H1 (cell line): ENCODE measurements around the gene SNX13. TPM values are rescaled to one million over a fixed set of nuclear protein-coding genes. Genes with fewer than 3 reads are reported as not detected.

ENCODE experiments used
- GABPA ChIP-seq: IDR thresholded peaks from 2 replicates; pipeline ENCODE4 v1.6.1; 2011; ENCODE audit warnings: mild to moderate bottlenecking, low read length, moderate library complexity, borderline replicate concordance; ENCODE audit not compliant: insufficient read depth
- SRF ChIP-seq: IDR thresholded peaks from 2 replicates; pipeline ENCODE4 v1.6.1; 2011; ENCODE audit warnings: mild to moderate bottlenecking, low read depth, low read length, moderate library complexity
- YY1 ChIP-seq: IDR thresholded peaks from 2 replicates; pipeline ENCODE4 v1.6.1; 2011; ENCODE audit warnings: low read depth, mild to moderate bottlenecking, low read length
- polyA plus RNA-seq, 7 experiments: library from polyadenylated mRNA; depleted of rRNA in 3 of 7; stranded (reverse) in 5 of 7; unstranded in 2 of 7; fragments of >200 nt in 5 of 7; fragments of 200-250 nt in 2 of 7; gene quantifications; 1 replicate in 5 of 7; 2 replicates in 1 of 7; 4 replicates in 1 of 7; pipeline versions ENCODE4 v1.2.1 to v1.2.3, GENCODE V29; 2011 to 2013; ENCODE audit warnings: missing spikeins in 2 of 7, mixed read lengths in 2 of 7
- total RNA-seq: library from RNA; stranded (reverse); fragmentation: NEBNext Ultra II Directional; extraction: Animal tissue kit (Norgen Biotek cat#: 25700); gene quantifications from 2 replicates; pipeline ENCODE4 v1.2.1, GENCODE V29; 2021

The SNX13 gene
- total and polyA plus RNA-seq, 2 of the 8 experiments (the other 6 are each of a cell fraction or from before 2014, with no cell fraction given): 5.5 to 27.4 TPM

GRCh38 chr7:17856251-17856650 lies 84.0 kb downstream of the SNX13 start (continued):
- no peak for TF ChIP-seq GABPA
- no peak for TF ChIP-seq SRF
- no peak for TF ChIP-seq YY1
